Lower leg skin (tissue), 4 donors: ENCODE measurements around the gene TLL2. TPM values are rescaled to one million over a fixed set of nuclear protein-coding genes. Genes with fewer than 3 reads are reported as not detected.
A peak's percentile ranks its signal among the peaks of the same experiment; 100 is the strongest.

ENCODE experiments used
- DNase-seq, 2 donors: peaks; one replicate each; pipeline ENCODE4 v3.0.0-alpha.2; 2019; ENCODE audit warnings: low spot score in 2 of 2
- H3K4me3 ChIP-seq: fragments of 200-600 bp; sonication (generic); 2 replicates; pipeline ENCODE4 v1.5.1; 2017; ENCODE audit warnings: mild to moderate bottlenecking, low read depth; ENCODE audit not compliant: poor library complexity, severe bottlenecking
- POLR2A ChIP-seq, 2 donors: fragments of 450-650 bp; IDR thresholded peaks; one replicate each; pipeline ENCODE4 v1.6.1; 2016 to 2017; ENCODE audit warnings: antibody characterized with exemption in 2 of 2, mild to moderate bottlenecking in 1 of 2, moderate library complexity in 1 of 2
- WGBS, 2 donors: methylation state at CpG; one replicate each; pipeline ENCODE4 v1.1.5; 2018; 5-methylcytosine and 5-hydroxymethylcytosine counted together
- intact Hi-C: fragments of 100-400 bp; cut with DNase I; formaldehyde crosslinking; loops from one replicate; pipeline ENCODE4 v1.15.0; 2023; ENCODE audit warnings: low total_unique reads
- total RNA-seq, 4 donors: library from RNA; depleted of rRNA; stranded (reverse); fragments of >200 nt; gene quantifications; one replicate each; pipeline ENCODE4 v1.1.0, GENCODE V29; 2016
- TF ChIP-seq, protein P1 (sequence below), 3 donors: fragments of 450-650 bp; IDR thresholded peaks; one replicate each; pipeline ENCODE4 v1.5.1; 2016; ENCODE audit warnings: antibody characterized with exemption in 3 of 3, mild to moderate bottlenecking in 3 of 3, moderate library complexity in 2 of 3

Gene TLL2
- total RNA-seq, 4 donors from 2014 or later, result 0.39 to 0.94 TPM; not detected in 2

DNA sequence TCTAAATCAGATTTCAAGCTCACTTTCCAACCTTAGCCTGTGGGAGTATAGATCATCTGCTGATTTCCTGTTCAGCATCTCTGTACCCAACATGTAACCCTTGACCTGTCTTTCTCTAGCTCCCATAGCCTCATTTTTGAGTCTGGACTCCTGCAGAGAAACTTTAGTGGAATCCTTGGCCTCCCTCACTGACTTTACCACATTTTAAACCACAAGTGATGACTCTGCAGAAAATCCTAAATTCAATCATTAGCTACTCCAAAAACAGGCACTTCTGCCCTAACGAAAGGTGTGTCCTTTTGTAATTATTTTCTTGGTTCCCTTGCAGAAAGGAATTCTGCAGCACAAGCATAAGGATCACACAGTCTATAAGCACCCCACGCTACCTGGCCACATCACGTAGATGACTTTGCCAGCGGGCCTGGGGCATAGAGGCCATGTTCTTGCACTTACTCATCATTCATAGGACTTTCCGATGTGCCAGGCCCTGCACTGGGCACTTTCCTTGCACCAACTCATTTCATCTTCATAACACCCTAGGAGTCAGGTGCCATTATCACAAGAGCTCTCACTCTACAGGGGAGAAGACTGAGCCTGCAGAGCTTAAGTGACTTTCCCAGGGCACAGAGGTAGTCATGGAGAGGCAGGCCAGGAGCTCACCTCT is 97.7 kb downstream of the TLL2 start:
- peak in 1 of 2 donors; percentile 42 for DNase-seq
- intact Hi-C loops, result no loop called here
- 77 to 81% methylated on average over 5 of the region's 5 CpGs for WGBS, 2 donors
- no peak overlapping the region for H3K4me3 ChIP-seq
- TF ChIP-seq, protein P1, sequence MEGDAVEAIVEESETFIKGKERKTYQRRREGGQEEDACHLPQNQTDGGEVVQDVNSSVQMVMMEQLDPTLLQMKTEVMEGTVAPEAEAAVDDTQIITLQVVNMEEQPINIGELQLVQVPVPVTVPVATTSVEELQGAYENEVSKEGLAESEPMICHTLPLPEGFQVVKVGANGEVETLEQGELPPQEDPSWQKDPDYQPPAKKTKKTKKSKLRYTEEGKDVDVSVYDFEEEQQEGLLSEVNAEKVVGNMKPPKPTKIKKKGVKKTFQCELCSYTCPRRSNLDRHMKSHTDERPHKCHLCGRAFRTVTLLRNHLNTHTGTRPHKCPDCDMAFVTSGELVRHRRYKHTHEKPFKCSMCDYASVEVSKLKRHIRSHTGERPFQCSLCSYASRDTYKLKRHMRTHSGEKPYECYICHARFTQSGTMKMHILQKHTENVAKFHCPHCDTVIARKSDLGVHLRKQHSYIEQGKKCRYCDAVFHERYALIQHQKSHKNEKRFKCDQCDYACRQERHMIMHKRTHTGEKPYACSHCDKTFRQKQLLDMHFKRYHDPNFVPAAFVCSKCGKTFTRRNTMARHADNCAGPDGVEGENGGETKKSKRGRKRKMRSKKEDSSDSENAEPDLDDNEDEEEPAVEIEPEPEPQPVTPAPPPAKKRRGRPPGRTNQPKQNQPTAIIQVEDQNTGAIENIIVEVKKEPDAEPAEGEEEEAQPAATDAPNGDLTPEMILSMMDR (IDR thresholded peaks at IDR 0.05), result no peak
- TF ChIP-seq POLR2A (IDR thresholded peaks at IDR 0.05), result no peak

DNA sequence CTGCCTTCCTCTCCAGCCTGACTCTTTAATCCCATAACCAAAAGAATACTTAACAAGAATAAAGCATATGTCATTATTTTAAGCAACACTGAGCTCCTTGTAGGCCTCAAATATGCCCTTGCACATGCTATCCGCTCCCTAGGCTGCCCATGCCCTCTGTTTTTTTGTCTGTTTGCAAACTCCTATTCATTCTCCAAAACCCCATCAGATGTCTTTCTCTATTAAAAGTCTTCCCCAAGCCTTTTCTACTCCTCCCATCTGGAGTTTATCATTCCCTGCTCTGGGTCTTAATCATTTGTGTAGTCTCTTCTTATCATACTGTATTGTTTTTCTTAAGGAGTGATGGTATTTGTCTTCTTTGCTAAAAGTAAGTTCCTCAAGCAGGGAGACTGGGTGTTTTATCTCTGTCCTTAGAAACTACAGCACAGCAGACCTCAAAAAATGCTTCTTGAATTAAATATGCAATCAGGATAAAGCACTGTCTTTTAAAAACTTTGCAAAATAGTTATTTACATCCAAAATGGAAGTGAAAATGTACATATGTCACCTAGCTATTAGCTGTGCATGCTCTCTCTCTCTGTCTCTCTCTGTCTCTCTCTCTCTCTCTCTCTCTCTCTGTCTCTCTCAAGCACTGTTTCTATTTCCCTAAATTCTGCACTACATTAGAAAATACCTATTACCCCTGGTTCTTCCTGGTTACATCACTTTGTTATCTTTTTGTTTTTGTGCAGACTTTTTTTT is 98.4 kb downstream of the TLL2 start:
- intact Hi-C loops, result no loop called here
- 94 to 97% methylated on average over 1 of the region's 1 CpG for WGBS, 2 donors

DNA sequence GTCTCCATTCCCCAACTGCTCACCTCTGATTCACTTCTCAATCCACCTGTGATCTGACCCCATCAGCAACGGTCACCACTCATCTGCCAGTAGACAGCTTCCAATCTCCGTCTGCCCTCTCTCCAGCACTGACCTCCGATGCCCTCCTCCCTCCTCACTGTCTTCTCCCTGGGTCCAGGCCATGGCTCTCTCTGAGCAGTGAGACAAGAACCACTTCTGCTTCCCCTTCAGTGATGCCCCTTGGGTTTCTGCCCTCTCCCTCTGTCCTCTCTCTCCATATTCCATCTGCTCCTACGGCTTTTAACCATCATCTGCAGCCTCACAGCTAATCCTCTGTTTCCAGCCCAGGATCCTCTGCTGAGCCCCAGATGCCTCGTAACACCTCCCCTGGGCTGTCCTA is 99.4 kb downstream of the TLL2 start:
- WGBS, 2 donors, result 95 to 97% methylated on average over 5 of the region's 5 CpGs
- TF ChIP-seq, protein P1 (IDR thresholded peaks at IDR 0.05), result no peak
- intact Hi-C loops, result no loop called here
- no peak for DNase-seq
- no peak overlapping the region for H3K4me3 ChIP-seq

More for the DNA sequence above, 98.4 kb downstream of the TLL2 start:
- no peak for DNase-seq
- TF ChIP-seq POLR2A (IDR thresholded peaks at IDR 0.05), result no peak
- TF ChIP-seq, protein P1 (IDR thresholded peaks at IDR 0.05), result no peak
- H3K4me3 ChIP-seq, result no peak overlapping the region

DNA sequence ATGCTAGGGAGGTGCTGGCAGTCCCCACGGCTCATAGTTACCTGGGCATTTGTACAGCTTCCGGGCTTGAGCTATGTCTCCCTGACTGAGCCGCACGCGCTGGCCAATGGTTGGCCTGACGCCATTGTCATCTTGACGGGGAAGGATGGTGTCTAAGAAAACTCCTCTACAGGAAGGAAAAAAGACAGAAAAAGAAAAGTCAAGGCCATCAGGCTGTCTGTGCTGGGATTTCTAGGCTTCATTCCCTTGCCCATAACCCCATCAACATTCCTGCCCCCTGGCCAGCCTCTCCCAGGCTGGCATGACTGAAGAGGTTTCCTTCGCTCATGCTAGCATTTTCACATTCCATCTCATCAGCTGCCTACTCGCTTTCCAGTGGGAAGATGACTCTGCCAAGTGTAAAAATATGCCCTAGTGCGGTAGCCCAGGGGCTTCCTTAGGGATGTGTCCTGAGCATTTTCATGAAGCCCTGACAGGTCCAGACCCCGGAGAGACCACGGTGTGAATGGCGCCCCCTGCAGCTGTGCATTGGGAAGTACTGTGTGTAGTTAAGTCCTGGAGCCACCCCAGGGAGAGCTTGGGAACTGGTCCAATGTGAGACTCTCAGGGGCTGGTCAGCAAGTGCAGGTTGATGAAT is 100.5 kb downstream of the TLL2 start:
- intact Hi-C loops, result no loop called here
- 51% methylated on average over 13 of the region's 13 CpGs for WGBS, 2 donors
- TF ChIP-seq, protein P1 (IDR thresholded peaks at IDR 0.05), result no peak
- no peak for TF ChIP-seq POLR2A (IDR thresholded peaks at IDR 0.05)
- peak in 1 of 2 donors; percentile 74 for DNase-seq
- H3K4me3 ChIP-seq, result no peak overlapping the region

DNA sequence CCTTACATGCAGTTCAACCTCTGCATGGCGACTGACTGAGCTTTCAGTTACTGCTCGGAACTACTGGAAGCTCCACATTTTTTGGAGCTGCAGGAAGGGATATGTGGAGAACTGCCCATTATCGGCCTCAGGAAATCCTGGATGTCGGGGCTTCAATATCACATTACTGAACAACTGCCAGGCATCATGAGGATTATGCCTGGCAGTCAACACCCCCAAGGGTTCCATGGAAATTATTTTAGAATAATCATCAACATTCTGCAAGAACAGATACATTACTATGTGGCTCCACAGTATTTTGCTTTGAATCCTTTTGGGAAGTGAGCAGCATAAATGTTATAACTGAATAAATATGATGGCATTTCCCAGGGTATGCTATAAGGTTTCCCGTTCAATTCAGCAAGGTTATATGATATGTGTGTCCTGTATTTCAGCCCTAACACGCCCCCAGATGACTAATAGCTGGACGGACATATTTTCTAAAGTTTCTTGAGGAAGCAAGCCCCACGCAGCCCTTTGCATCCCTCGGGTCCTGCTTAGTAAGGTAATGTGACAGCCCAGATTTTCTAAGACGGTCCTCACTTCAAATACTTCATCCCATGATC is 101.9 kb downstream of the TLL2 start:
- no peak for TF ChIP-seq POLR2A (IDR thresholded peaks at IDR 0.05)
- TF ChIP-seq, protein P1 (IDR thresholded peaks at IDR 0.05), result no peak
- intact Hi-C loops, result no loop called here
- 58 to 61% methylated on average over 10 of the region's 10 CpGs for WGBS, 2 donors
- peak in 1 of 2 donors; percentile 34 for DNase-seq
- no peak overlapping the region for H3K4me3 ChIP-seq
